Hematopoietic multipotent progenitor cell treated with erythropoietin and hydrocortisone succinate and interleukin-3 and kit ligand, for 4 days (in vitro differentiated cells): Measurements from ENCODE around the gene C6orf89.
"Not testable (repeated sequence)": the region's sequence is repeated elsewhere in the genome, so short reads cannot be mapped to it uniquely, and the experiment has no call there.

ENCODE experiments used
- DNase-seq: peaks from one replicate; pipeline ENCODE4 v3.0.0-alpha.2; 2015

Gene C6orf89

GRCh38 chr6:36888654-36889481 lies 3.1 kb downstream of the C6orf89 start:
- DNase-seq: peak; percentile 84

- DNase-seq: peak; percentile 23
Observed at GRCh38 chr6:36890112-36890663, 4.4 kb downstream of the C6orf89 start.

- not testable (repeated sequence) for DNase-seq
Observed at GRCh38 chr6:36891153-36891552, 5.4 kb downstream of the C6orf89 start.

GRCh38 chr6:36893976-36894932 lies 8.5 kb downstream of the C6orf89 start:
- no peak for DNase-seq

GRCh38 chr6:36897609-36898008 lies 11.9 kb downstream of the C6orf89 start:
- DNase-seq: peak; percentile 49

GRCh38 chr6:36904114-36904513 lies 18.4 kb downstream of the C6orf89 start:
- no peak for DNase-seq

- DNase-seq: no peak
Observed at GRCh38 chr6:36904851-36905393, 19.2 kb downstream of the C6orf89 start.

- DNase-seq: no peak
Observed at GRCh38 chr6:36906539-36907325, 21.0 kb downstream of the C6orf89 start.

GRCh38 chr6:36907781-36908180 lies 22.0 kb downstream of the C6orf89 start:
- no peak for DNase-seq

GRCh38 chr6:36908747-36909146 lies 23.0 kb downstream of the C6orf89 start:
- no peak for DNase-seq

GRCh38 chr6:36912030-36912454 lies 26.3 kb downstream of the C6orf89 start:
- peak; percentile 84 for DNase-seq

- peak; percentile 51 for DNase-seq
Observed at GRCh38 chr6:36912586-36912985, 26.8 kb downstream of the C6orf89 start.

- DNase-seq: no peak
Observed at GRCh38 chr6:36913082-36913481, 27.3 kb downstream of the C6orf89 start.

GRCh38 chr6:36914227-36914794 lies 28.6 kb downstream of the C6orf89 start:
- DNase-seq: peak; percentile 29

GRCh38 chr6:36915599-36915998 lies 29.8 kb downstream of the C6orf89 start:
- no peak for DNase-seq

GRCh38 chr6:36916126-36916525 lies 30.4 kb downstream of the C6orf89 start:
- no peak for DNase-seq

GRCh38 chr6:36917541-36918193 lies 31.9 kb downstream of the C6orf89 start:
- no peak for DNase-seq

GRCh38 chr6:36920049-36920448 lies 34.3 kb downstream of the C6orf89 start:
- no peak for DNase-seq

GRCh38 chr6:36920546-36920945 lies 34.8 kb downstream of the C6orf89 start:
- no peak for DNase-seq

- no peak for DNase-seq
Observed at GRCh38 chr6:36924131-36924530, 38.4 kb downstream of the C6orf89 start.

GRCh38 chr6:36924778-36925374 lies 39.1 kb downstream of the C6orf89 start:
- no peak for DNase-seq
